HG03442 (cell line): ENCODE results near the gene WDFY3.

Experiments used
- ATAC-seq: cut with Tn5 transposase; IDR thresholded peaks from one replicate; pipeline ENCODE4 v1.9.1; 2021; ENCODE audit warnings: mild to moderate bottlenecking, moderate library complexity; ENCODE audit not compliant: unreplicated experiment

The WDFY3 gene

GRCh38 chr4:84954982-84955567, 11.4 kb downstream of the WDFY3 start:
- ATAC-seq: no peak

DNA sequence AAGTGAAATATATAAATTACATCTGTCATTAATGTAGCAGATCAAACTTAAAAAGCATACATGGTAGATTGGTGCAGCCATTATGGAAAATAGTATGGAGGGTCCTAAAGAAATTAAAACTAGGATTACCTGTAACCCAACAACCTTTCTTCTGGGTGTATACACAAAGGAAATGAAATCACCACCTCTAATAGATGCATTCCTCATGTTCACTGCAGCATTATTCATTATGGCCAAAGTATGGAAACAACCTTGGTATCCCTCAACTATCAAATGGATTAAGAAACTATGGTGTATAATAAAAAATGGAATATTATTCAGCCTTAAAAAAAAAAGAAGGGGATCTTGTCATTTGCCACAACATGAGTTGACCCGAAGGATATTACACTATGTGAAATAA, 13.7 kb downstream of the WDFY3 start:
- no peak for ATAC-seq

GRCh38 chr4:84952004-84952403, 14.5 kb downstream of the WDFY3 start:
- ATAC-seq: no peak

- ATAC-seq: no peak
Measured at GRCh38 chr4:84948056-84948455, 18.4 kb downstream of the WDFY3 start.

DNA sequence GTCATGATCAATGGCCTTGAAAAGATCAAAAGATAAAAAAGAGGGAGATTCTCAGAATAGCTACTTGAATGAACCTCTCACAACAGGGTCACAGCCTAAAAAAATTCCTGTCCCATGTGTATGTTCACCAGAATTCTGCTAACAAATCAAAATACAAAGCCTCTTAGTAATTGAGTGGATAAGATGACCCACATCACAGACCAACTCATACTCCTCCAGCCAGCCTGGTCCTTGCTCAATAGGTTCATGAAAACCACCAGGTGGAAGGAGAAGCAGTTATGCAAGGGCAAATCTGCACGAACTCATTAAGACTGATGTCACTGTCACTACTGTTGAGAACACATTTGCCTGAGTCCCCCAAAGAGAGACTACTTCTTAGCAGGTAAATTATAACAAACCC, 21.5 kb downstream of the WDFY3 start:
- ATAC-seq: no peak

- ATAC-seq: no peak
Measured at GRCh38 chr4:84940960-84941359, 25.5 kb downstream of the WDFY3 start.

DNA sequence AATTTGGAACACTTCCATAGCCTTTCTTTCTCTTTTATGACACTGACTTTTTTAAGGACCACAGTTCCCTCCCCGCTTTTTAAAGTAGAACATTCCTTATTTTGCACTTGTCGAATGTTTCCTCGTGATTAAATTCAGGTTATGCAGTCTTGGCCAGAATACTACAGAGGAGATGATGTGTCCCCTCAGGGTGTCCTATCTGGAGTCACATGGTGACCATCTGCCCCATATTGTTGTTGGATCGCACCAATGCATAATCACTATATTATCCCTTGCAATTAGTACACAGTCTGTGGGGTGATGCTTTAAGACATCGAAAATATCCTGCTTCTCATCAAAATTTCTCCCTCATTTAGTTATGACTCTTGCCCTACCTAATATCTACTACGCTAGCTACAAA, 27.4 kb downstream of the WDFY3 start:
- no peak for ATAC-seq

GRCh38 chr4:84938316-84938715, 28.2 kb downstream of the WDFY3 start:
- ATAC-seq: no peak

DNA sequence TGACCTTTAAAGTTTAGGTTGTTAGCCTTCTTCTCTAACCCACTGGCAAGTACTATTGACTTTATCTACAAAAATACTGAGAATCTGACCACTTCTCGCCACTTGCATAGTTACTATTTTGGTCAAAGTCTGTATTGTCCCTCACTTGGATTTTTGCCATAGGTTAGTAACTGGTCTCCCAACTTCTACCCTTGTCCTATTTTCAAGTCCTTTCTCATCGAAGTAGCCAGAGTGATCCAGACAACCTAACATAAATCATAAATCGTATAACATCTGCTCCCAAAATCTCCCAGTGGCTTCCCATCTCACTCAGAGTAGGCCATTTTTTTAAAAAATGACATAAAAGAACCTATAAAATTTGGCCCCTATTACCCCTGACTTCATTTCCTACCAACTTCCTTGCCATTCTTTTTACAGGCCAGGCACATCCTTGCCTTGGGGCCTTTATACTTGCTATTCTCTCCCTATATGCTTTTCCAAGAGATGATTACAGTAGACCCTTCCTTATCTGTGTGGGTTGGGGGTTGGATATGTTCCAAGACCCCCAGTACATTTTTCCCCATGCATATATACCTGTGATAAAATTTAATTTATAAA, 29.0 kb downstream of the WDFY3 start:
- no peak for ATAC-seq

DNA sequence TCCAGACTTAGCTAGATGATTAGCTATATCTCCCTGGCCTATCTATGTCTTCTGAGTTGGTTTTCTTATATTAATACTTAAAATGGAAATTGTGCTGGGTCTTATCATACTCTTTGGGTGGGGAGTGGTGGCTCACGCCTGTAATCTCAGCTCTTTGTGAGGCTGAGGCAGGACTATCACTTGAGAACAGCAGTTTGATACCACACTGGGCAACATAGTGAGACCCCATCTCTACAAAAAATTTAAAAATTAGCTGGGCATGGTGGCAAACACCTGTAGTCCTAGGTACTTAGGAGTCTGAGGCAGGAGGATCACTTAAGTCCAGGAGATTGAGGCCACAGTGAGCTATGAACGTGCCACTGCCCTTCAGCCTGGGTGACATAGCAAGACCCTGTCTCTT, 30.4 kb downstream of the WDFY3 start:
- ATAC-seq: no peak

DNA sequence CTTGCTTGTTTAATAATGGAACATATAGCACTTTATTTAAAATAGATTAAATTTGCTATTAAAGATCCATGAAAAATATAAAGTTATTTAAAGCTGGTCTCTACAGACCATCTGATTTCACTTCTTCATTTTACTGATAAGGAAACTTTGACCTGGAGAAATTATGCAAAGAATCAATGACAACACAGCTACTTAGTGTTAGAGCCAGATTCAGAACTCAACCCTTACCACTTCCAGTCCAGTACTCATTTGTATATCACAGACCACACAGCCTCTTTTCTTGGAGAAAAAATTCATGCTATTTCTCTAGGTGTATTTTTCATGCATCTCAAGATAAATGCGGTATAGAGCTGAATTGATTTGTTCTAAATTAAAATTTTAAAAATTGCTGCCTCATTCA, 34.0 kb downstream of the WDFY3 start:
- ATAC-seq: no peak

DNA sequence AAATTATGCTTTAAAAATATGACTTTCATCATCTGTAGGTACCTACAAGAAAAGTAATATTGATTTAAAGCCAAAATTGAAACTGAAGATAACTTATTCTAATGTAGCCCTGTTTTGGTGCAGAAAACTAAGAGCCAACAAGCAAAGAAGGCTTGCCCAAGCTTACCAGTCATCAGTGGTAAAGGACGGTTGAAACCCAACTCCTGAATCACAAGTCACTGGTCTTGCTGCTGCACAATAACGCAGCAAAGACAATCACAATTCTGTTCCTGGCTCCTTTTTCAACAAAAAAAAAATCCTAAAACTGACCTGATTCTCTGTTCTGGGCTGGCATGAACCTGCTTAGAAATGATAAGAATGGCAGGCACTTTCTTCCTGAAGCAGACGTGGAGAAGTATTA, 34.5 kb downstream of the WDFY3 start:
- no peak for ATAC-seq

GRCh38 chr4:84931274-84931673, 35.2 kb downstream of the WDFY3 start:
- no peak for ATAC-seq

DNA sequence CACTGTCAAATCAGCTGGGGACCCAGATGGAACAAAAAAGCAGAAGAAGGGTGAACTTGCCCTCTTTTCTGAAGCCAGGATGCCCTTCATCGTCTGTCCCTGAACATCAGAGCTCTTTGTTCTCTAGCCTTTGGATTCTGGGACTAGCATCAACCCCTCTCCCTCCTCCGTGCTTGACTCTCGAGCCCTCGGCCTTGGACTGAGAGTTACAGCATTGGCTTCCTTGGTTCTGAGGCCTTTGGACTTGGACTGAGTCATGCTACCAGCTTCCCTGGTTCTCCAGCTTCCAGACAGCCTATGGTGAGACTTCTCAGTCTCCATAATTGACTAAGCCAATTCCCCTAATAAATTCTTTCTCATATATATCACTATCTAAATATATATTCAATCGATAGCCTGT, 38.4 kb downstream of the WDFY3 start:
- no peak for ATAC-seq

DNA sequence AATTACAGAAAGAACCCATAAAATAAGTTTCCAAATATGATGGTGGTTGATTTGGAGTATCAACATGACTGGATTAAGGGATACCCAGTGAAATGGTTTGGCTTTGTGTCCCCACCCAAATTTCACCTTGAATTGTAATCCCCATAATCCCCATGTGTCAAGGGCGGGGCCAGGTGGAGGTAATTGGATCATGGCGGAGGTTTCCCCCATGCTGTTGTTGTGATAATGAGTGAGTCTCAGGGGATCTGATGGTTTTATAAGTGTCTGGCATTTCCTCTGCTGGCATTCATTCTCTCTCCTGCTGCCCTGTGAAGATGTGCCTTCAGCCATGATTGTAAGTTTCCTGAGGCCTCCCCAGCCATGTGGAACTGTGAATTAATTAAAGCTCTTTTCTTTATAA, 39.1 kb downstream of the WDFY3 start:
- ATAC-seq: no peak

- no peak for ATAC-seq
Measured at GRCh38 chr4:84925558-84925957, 40.9 kb downstream of the WDFY3 start.

GRCh38 chr4:84924434-84924833, 42.1 kb downstream of the WDFY3 start:
- no peak for ATAC-seq

- no peak for ATAC-seq
Measured at GRCh38 chr4:84920617-84921016, 45.9 kb downstream of the WDFY3 start.

- no peak for ATAC-seq
Measured at GRCh38 chr4:84917869-84918600, 48.5 kb downstream of the WDFY3 start.

- no peak for ATAC-seq
Measured at GRCh38 chr4:84917086-84917821, 49.2 kb downstream of the WDFY3 start.

- no peak for ATAC-seq
Measured at GRCh38 chr4:84916227-84916626, 50.3 kb downstream of the WDFY3 start.

- ATAC-seq: no peak
Measured at GRCh38 chr4:84915396-84915780, 51.1 kb downstream of the WDFY3 start.
